K562 (cell line): ENCODE results near the gene DHRS11. TPM values are rescaled to one million over a fixed set of nuclear protein-coding genes. Genes with fewer than 3 reads are reported as not detected.

Experiments
- CTBP1 ChIP-seq: fragments of 450-650 bp; IDR thresholded peaks from 2 replicates; pipeline ENCODE4 v1.6.1; 2016; ENCODE audit warnings: borderline replicate concordance
- CUX1 ChIP-seq: fragments of 200-800 bp; sonication (Bioruptor generic); IDR thresholded peaks from 2 replicates; pipeline ENCODE4 v1.6.1; 2016; ENCODE audit warnings: missing genetic modification characterization, missing compliant biosample characterization
- DNMT1 ChIP-seq: fragments of 450-650 bp; IDR thresholded peaks from 2 replicates; pipeline ENCODE4 v1.6.1; 2016; ENCODE audit warnings: antibody characterized with exemption, mild to moderate bottlenecking
- EP400 ChIP-seq: fragments of 450-650 bp; IDR thresholded peaks from 2 replicates; pipeline ENCODE4 v1.6.1; 2017; ENCODE audit warnings: antibody characterized with exemption, mild to moderate bottlenecking, moderate library complexity
- ERF ChIP-seq: fragments of 450-650 bp; formaldehyde crosslinking; IDR thresholded peaks from 2 replicates; pipeline ENCODE4 v1.4.0; 2020; ENCODE audit warnings: mild to moderate bottlenecking, mixed read lengths
- GATA2 ChIP-seq: sonication (generic); formaldehyde crosslinking; IDR thresholded peaks from 2 replicates; pipeline ENCODE4 v1.4.0; 2020; ENCODE audit warnings: mild to moderate bottlenecking, missing genetic modification reagents
- HMGN3 ChIP-seq: IDR thresholded peaks from 2 replicates; pipeline ENCODE4 v1.6.1; 2011; ENCODE audit warnings: borderline replicate concordance, low read depth, mild to moderate bottlenecking, mixed read lengths, low read length; ENCODE audit not compliant: insufficient read length; ENCODE audit errors: extremely low read depth
- LARP7 ChIP-seq: fragments of 450-650 bp; IDR thresholded peaks from 2 replicates; pipeline ENCODE4 v1.6.1; 2016
- MAFF ChIP-seq: IDR thresholded peaks from 2 replicates; pipeline ENCODE4 v1.6.1; 2012; ENCODE audit warnings: low read length, improper control_type of control experiment
- MTF1 ChIP-seq: fragments of 250-450 bp; sonication (Bioruptor Pico); IDR thresholded peaks from 2 replicates; pipeline ENCODE4 v1.9.0; 2021; ENCODE audit warnings: moderate library complexity, mild to moderate bottlenecking, inconsistent platforms, borderline replicate concordance
- NFE2 ChIP-seq: IDR thresholded peaks from 2 replicates; pipeline ENCODE4 v1.6.1; 2014; ENCODE audit warnings: antibody characterized with exemption, low read depth
- NR2C1 ChIP-seq, 2 experiments: fragments of 450-650 bp; IDR thresholded peaks; 2 replicates each; pipeline ENCODE4 v1.6.1; 2017; ENCODE audit warnings: mild to moderate bottlenecking in 2 of 2, antibody characterized with exemption in 1 of 2, inconsistent platforms in 1 of 2, missing compliant biosample characterization in 1 of 2, missing genetic modification characterization in 1 of 2
- PATZ1 ChIP-seq: fragments of 250-450 bp; sonication (Bioruptor Pico); IDR thresholded peaks from 2 replicates; pipeline ENCODE4 v1.5.0; 2020; ENCODE audit warnings: mild to moderate bottlenecking, borderline replicate concordance
- RBM39 ChIP-seq: fragments of 200-400 bp; formaldehyde crosslinking; optimal IDR thresholded peaks from 2 replicates; pipeline ENCODE3; 2018; ENCODE audit warnings: low read depth, low read length
- RCOR1 ChIP-seq, 2 experiments: IDR thresholded peaks; 2 replicates each; pipeline ENCODE4 v1.6.1; 2012; ENCODE audit warnings: low read depth in 2 of 2, low read length in 2 of 2, borderline replicate concordance in 1 of 2, improper control_type of control experiment in 1 of 2
- YBX1 ChIP-seq: fragments of 450-650 bp; IDR thresholded peaks from 2 replicates; pipeline ENCODE4 v1.7.1; 2016; ENCODE audit warnings: mild to moderate bottlenecking
- ZNF239 ChIP-seq: fragments of 250-450 bp; sonication (Bioruptor Pico); IDR thresholded peaks from 2 replicates; pipeline ENCODE4 v1.4.0; 2020; ENCODE audit warnings: mild to moderate bottlenecking
- ZNF316 ChIP-seq: fragments of 450-650 bp; IDR thresholded peaks from 2 replicates; pipeline ENCODE4 v1.6.1; 2016
- ZNF444 ChIP-seq: fragments of 250-450 bp; sonication (Bioruptor Pico); IDR thresholded peaks from 2 replicates; pipeline ENCODE4 v1.4.0; 2020; ENCODE audit warnings: mild to moderate bottlenecking, moderate library complexity
- ZNF740 ChIP-seq, 3 experiments: fragments of 200-800 bp in 1 of 3; sonication (Bioruptor generic) in 1 of 3; sonication (generic) in 1 of 3; formaldehyde crosslinking in 1 of 3; IDR thresholded peaks; 2 replicates each; pipeline versions ENCODE4 v1.6.1 to v1.8.0; 2016 to 2022; ENCODE audit warnings: mild to moderate bottlenecking in 2 of 3, missing compliant biosample characterization in 2 of 3, missing genetic modification characterization in 2 of 3, missing genetic modification reagents in 1 of 3
- ZNF780A ChIP-seq: fragments of 250-450 bp; sonication (Bioruptor Pico); IDR thresholded peaks from 2 replicates; pipeline ENCODE4 v1.5.0; 2021; ENCODE audit warnings: mild to moderate bottlenecking
- polyA plus RNA-seq, 8 experiments: library from polyadenylated mRNA; depleted of rRNA in 4 of 8; stranded (reverse) in 5 of 8; unstranded in 3 of 8; fragments of >200 nt; fragmentation: Nextera tagmentation in 2 of 8; fragmentation: Illumina TruSeq in 1 of 8; extraction: Ambion mirVana in 2 of 8; extraction: Trizol in 1 of 8; gene quantifications; 2 replicates each; pipeline versions ENCODE4 v1.2.1 to v1.2.3, GENCODE V29; 2011 to 2014; ENCODE audit warnings: inconsistent platforms in 1 of 8, missing spikeins in 1 of 8
- total RNA-seq, 7 experiments: library from RNA; depleted of rRNA in 6 of 7; stranded (reverse); fragments of >200 nt in 6 of 7; fragmentation: Illumina TruSeq in 2 of 7; extraction: Trizol in 2 of 7; gene quantifications; 2 replicates each; pipeline versions ENCODE4 v1.2.1 to v1.2.3, GENCODE V29; 2011 to 2021; ENCODE audit warnings: low replicate concordance in 1 of 7

Gene DHRS11
- total and polyA plus RNA-seq, 9 of the 15 experiments (the other 6 are each of a cell fraction or from before 2014, with no cell fraction given), result 15.2 to 123 (median 59.8) TPM

GRCh38 chr17:36601303-36602029 is 9.8 kb downstream of the DHRS11 start, which contains the start of gene MRM1 (continued):
- TF ChIP-seq ZNF740 (CRISPR knock-in tag; IDR thresholded peaks at IDR 0.05) (peak; percentile 63), ZNF740 (tag; IDR thresholded peaks at IDR 0.05) (no peak), ZNF780A (no peak), MTF1 (CRISPR knock-in tag) (no peak), DNMT1 (no peak), RBM39 (peak; percentile 58), RCOR1 (IDR thresholded peaks at IDR 0.05; ENCODE audit: borderline replicate concordance in 1 of 2, low read depth in 2 of 2, low read length in 2 of 2) (no peak), ZNF316 (no peak), NFE2 (no peak), MAFF (no peak), CUX1 (CRISPR knock-in tag) (no peak), GATA2 (CRISPR knock-in tag) (no peak), ZNF239 (CRISPR knock-in tag) (no peak), CTBP1 (peak; percentile 42; the same call in 1 of the 2 replicates), YBX1 (no peak), ZNF444 (no peak), NR2C1 (IDR thresholded peaks at IDR 0.05) (peak; percentile 11), NR2C1 (tag; IDR thresholded peaks at IDR 0.05) (peak; percentile 32), HMGN3 (peak; percentile 92), LARP7 (no peak), EP400 (peak; percentile 98), PATZ1 (CRISPR knock-in tag) (no peak), ERF (CRISPR knock-in tag) (no peak)
